GM23338 (cell line): ENCODE data around the gene NFIC. TPM values are rescaled to one million over a fixed set of nuclear protein-coding genes. Genes with fewer than 3 reads are reported as not detected.

Source experiments
- ATAC-seq: fragments of 200-7000 bp; cut with Tn5 transposase; 3 replicates; pipeline ENCODE4 v1.9.1; 2020
- DNase-seq: peaks from one replicate; pipeline ENCODE4 v3.0.0-alpha.2; 2015; ENCODE audit warnings: low spot score
- H2AFZ ChIP-seq: fragments of 200-600 bp; sonication (generic); 2 replicates; pipeline ENCODE4 v1.8.0; 2016; ENCODE audit warnings: antibody characterized with exemption, mild to moderate bottlenecking, moderate library complexity
- H3F3A ChIP-seq: fragments of 200-600 bp; sonication (generic); replicated peaks from 2 replicates; pipeline ENCODE4 v1.8.0; 2017; ENCODE audit warnings: antibody characterized with exemption, mixed run types, low read depth
- H3K27ac ChIP-seq: fragments of 200-600 bp; sonication (generic); 2 replicates; pipeline ENCODE4 v1.6.1; 2016; ENCODE audit warnings: low read depth
- H3K27me3 ChIP-seq: fragments of 200-600 bp; sonication (generic); 2 replicates; pipeline ENCODE4 v1.8.0; 2016; ENCODE audit warnings: mild to moderate bottlenecking, mixed run types, moderate library complexity; ENCODE audit not compliant: insufficient read depth
- H3K36me3 ChIP-seq: fragments of 200-600 bp; sonication (generic); 2 replicates; pipeline ENCODE4 v1.8.0; 2016; ENCODE audit warnings: mild to moderate bottlenecking; ENCODE audit not compliant: insufficient read depth
- H3K4me1 ChIP-seq: fragments of 200-600 bp; sonication (generic); 2 replicates; pipeline ENCODE4 v1.8.0; 2016; ENCODE audit warnings: mild to moderate bottlenecking, moderate library complexity; ENCODE audit not compliant: insufficient read depth
- H3K4me2 ChIP-seq: fragments of 200-600 bp; sonication (generic); 2 replicates; pipeline ENCODE4 v1.7.1; 2017; ENCODE audit warnings: mixed run types
- H3K4me3 ChIP-seq: fragments of 200-600 bp; sonication (generic); 2 replicates; pipeline ENCODE4 v1.6.1; 2016; ENCODE audit warnings: mixed run types
- H3K79me2 ChIP-seq: fragments of 200-600 bp; sonication (generic); replicated peaks from 2 replicates; pipeline ENCODE4 v1.8.0; 2017; ENCODE audit warnings: mild to moderate bottlenecking; ENCODE audit not compliant: insufficient read depth
- H3K9me2 ChIP-seq: fragments of 200-600 bp; sonication (generic); 2 replicates; pipeline ENCODE4 v1.8.0; 2017; ENCODE audit not compliant: insufficient read depth
- H4K20me1 ChIP-seq: fragments of 200-600 bp; sonication (generic); replicated peaks from 2 replicates; pipeline ENCODE4 v1.8.0; 2017; ENCODE audit warnings: mild to moderate bottlenecking; ENCODE audit not compliant: insufficient read depth
- H3K27ac Mint-ChIP-seq: 2 replicates; pipeline ENCODE4 v1.8.0; 2020; ENCODE audit warnings: inconsistent platforms, mild to moderate bottlenecking, moderate library complexity, mixed read lengths
- H3K27me3 Mint-ChIP-seq: 3 replicates; pipeline ENCODE4 v1.8.0; 2022; ENCODE audit warnings: low read depth, mild to moderate bottlenecking, moderate library complexity, mixed read lengths, inconsistent platforms; ENCODE audit not compliant: insufficient read depth, poor library complexity
- H3K36me3 Mint-ChIP-seq: 3 replicates; pipeline ENCODE4 v1.8.0; 2021; ENCODE audit warnings: low read depth, mild to moderate bottlenecking, inconsistent platforms, moderate library complexity, mixed read lengths
- H3K4me1 Mint-ChIP-seq: 3 replicates; pipeline ENCODE4 v1.8.0; 2020; ENCODE audit warnings: mild to moderate bottlenecking, inconsistent platforms, mixed read lengths
- H3K4me3 Mint-ChIP-seq: 3 replicates; pipeline ENCODE4 v1.8.0; 2021; ENCODE audit warnings: moderate library complexity, mild to moderate bottlenecking, inconsistent platforms, mixed read lengths
- H3K9me3 Mint-ChIP-seq: 3 replicates; pipeline ENCODE4 v1.8.0; 2020; ENCODE audit warnings: moderate library complexity, mild to moderate bottlenecking, inconsistent platforms, mixed read lengths
- CREB1 ChIP-seq: fragments of 250-450 bp; sonication (Bioruptor Pico); IDR thresholded peaks from 2 replicates; pipeline ENCODE4 v1.5.0; 2020; ENCODE audit warnings: low read depth, mild to moderate bottlenecking, moderate library complexity
- EZH2 ChIP-seq: fragments of 200-600 bp; sonication (generic); IDR thresholded peaks from one replicate; pipeline ENCODE4 v1.8.0; 2017; ENCODE audit warnings: antibody characterized with exemption, mild to moderate bottlenecking, low read depth; ENCODE audit not compliant: unreplicated experiment
- EZH2phosphoT487 ChIP-seq: fragments of 200-600 bp; sonication (generic); IDR thresholded peaks from one replicate; pipeline ENCODE4 v1.8.1; 2018; ENCODE audit warnings: antibody characterized with exemption; ENCODE audit not compliant: unreplicated experiment
- JUNB ChIP-seq: IDR thresholded peaks from one replicate; pipeline ENCODE4 v1.6.1; 2016; ENCODE audit warnings: antibody characterized with exemption; ENCODE audit not compliant: unreplicated experiment
- NANOG ChIP-seq: IDR thresholded peaks from 2 replicates; pipeline ENCODE4 v1.6.1; 2016; ENCODE audit warnings: antibody characterized with exemption, borderline replicate concordance
- POLR2AphosphoS5 ChIP-seq: IDR thresholded peaks from 2 replicates; pipeline ENCODE4 v1.6.1; 2016; ENCODE audit warnings: antibody characterized with exemption, low read depth
- REST ChIP-seq: IDR thresholded peaks from one replicate; pipeline ENCODE4 v1.6.1; 2018; ENCODE audit warnings: antibody characterized with exemption; ENCODE audit not compliant: unreplicated experiment
- STAT1 ChIP-seq: IDR thresholded peaks from one replicate; pipeline ENCODE4 v1.6.1; 2016; ENCODE audit warnings: antibody characterized with exemption; ENCODE audit not compliant: unreplicated experiment
- ZNF114 ChIP-seq: fragments of 250-450 bp; sonication (Bioruptor Pico); IDR thresholded peaks from 2 replicates; pipeline ENCODE4 v1.5.0; 2020; ENCODE audit warnings: mild to moderate bottlenecking, moderate library complexity
- ZNF331 ChIP-seq: fragments of 250-450 bp; sonication (Bioruptor Pico); IDR thresholded peaks from 2 replicates; pipeline ENCODE4 v1.5.0; 2020; ENCODE audit warnings: low read depth, mild to moderate bottlenecking, moderate library complexity
- polyA plus RNA-seq: library from polyadenylated mRNA; unstranded; fragments of >200 nt; fragmentation: Nextera tagmentation; extraction: Ambion mirVana; gene quantifications from 2 replicates; pipeline ENCODE4 v1.2.1, GENCODE V29; 2016
- total RNA-seq: library from RNA; depleted of rRNA; stranded (reverse); fragments of >200 nt; shearing (Covaris generic); gene quantifications from 2 replicates; pipeline ENCODE4 v1.2.3, GENCODE V29; 2014
- TF ChIP-seq, protein P1 (sequence below), 2 experiments: fragments of 200-600 bp in 1 of 2; sonication (generic) in 1 of 2; conservative IDR thresholded peaks; 2 replicates each; pipeline versions ENCODE4 v1.5.1 to v1.6.1; 2016 to 2017; ENCODE audit warnings: antibody characterized with exemption in 2 of 2, low read depth in 2 of 2, mild to moderate bottlenecking in 2 of 2, moderate library complexity in 1 of 2

Gene NFIC
- total and polyA plus RNA-seq, 2 experiments from 2014 or later: 1.3 to 5.3 TPM

- Histone ChIP-seq H3K4me1 (peaks cover 10% of the 10 kb centered on the region; the same call in 1 of the 2 replicates), H3K9me2 (no peaks in the 10 kb centered on the region), H3K79me2 (no peaks in the 10 kb centered on the region), H3K4me3 (no peak overlapping the region), H3K27me3 (no peaks in the 10 kb centered on the region), H4K20me1 (no peaks in the 10 kb centered on the region), H3K27ac (no peak overlapping the region), H3F3A (no peaks in the 10 kb centered on the region), H3K4me2 (no peak overlapping the region), H3K36me3 (no peaks in the 10 kb centered on the region), H2AFZ (no peak overlapping the region; the same call in 1 of the 2 replicates)
- Mint-ChIP-seq H3K36me3 (no peaks in the 10 kb centered on the region), H3K27me3 (peaks cover 15% of the 10 kb centered on the region), H3K4me1 (peaks cover 13% of the 10 kb centered on the region; the same call in 2 of the 3 replicates), H3K4me3 (no peak overlapping the region), H3K9me3 (no peaks in the 10 kb centered on the region; the same call in 2 of the 3 replicates), H3K27ac (no peak overlapping the region)
- DNase-seq (no peak), ATAC-seq (no peak)
- TF ChIP-seq POLR2AphosphoS5 (no peak), REST (no peak), ZNF331 (CRISPR knock-in tag) (no peak), JUNB (no peak), ZNF114 (CRISPR knock-in tag) (no peak), EZH2 (no peak), CREB1 (CRISPR knock-in tag) (no peak), STAT1 (no peak)
Observed at GRCh38 chr19:3389446-3389778, 23.0 kb downstream of the NFIC start.

DNA sequence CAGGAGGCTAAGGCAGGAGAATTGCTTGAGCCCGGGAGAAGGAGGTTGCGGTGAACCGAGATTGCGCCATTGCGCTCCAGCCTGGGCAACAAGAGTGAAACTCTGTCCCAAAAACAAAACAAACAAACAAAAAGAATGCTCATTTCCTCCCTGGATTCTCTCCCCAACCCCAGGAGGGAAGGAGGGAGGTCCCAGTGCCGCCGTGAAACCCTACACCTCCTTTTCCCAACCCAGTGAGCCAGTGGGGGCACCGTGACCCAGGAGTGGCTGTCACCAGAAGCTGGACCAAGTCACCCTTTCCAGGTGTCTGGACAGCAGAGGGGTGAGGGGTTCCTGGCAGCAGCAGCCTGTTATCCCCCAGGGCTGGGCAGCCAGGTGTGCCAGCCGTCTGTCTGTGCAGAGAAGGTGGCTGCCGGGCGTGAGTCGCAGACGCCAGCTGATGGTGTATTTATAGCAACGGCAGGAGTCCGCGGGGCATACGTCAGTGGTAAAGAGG is 23.5 kb downstream of the NFIC start:
- Histone ChIP-seq H3K4me1 (peaks cover 10% of the 10 kb centered on the region; the same call in 1 of the 2 replicates), H4K20me1 (no peaks in the 10 kb centered on the region), H3K27me3 (no peaks in the 10 kb centered on the region), H3K9me2 (no peaks in the 10 kb centered on the region), H3K27ac (no peak overlapping the region), H3K79me2 (no peaks in the 10 kb centered on the region), H3K4me3 (no peak overlapping the region), H3K36me3 (no peaks in the 10 kb centered on the region), H3F3A (no peaks in the 10 kb centered on the region), H2AFZ (peak overlapping the region; percentile 80; the same call in 1 of the 2 replicates), H3K4me2 (peak overlapping the region; percentile 57)
- no peaks in the 10 kb centered on the region for H3K36me3 Mint-ChIP-seq
- ATAC-seq (peak; percentile 77), DNase-seq (peak; percentile 62)
- H3K9me3 Mint-ChIP-seq: no peaks in the 10 kb centered on the region; the same call in 2 of the 3 replicates
- H3K4me3 Mint-ChIP-seq: no peak overlapping the region
- H3K27me3 Mint-ChIP-seq: peaks cover 13% of the 10 kb centered on the region
- H3K4me1 Mint-ChIP-seq: peaks cover 9% of the 10 kb centered on the region; the same call in 2 of the 3 replicates
- H3K27ac Mint-ChIP-seq: no peak overlapping the region
- no peak for TF ChIP-seq CREB1 (CRISPR knock-in tag)
- no peak for TF ChIP-seq STAT1
- no peak for TF ChIP-seq EZH2phosphoT487
- no peak for TF ChIP-seq REST
- TF ChIP-seq, protein P1, sequence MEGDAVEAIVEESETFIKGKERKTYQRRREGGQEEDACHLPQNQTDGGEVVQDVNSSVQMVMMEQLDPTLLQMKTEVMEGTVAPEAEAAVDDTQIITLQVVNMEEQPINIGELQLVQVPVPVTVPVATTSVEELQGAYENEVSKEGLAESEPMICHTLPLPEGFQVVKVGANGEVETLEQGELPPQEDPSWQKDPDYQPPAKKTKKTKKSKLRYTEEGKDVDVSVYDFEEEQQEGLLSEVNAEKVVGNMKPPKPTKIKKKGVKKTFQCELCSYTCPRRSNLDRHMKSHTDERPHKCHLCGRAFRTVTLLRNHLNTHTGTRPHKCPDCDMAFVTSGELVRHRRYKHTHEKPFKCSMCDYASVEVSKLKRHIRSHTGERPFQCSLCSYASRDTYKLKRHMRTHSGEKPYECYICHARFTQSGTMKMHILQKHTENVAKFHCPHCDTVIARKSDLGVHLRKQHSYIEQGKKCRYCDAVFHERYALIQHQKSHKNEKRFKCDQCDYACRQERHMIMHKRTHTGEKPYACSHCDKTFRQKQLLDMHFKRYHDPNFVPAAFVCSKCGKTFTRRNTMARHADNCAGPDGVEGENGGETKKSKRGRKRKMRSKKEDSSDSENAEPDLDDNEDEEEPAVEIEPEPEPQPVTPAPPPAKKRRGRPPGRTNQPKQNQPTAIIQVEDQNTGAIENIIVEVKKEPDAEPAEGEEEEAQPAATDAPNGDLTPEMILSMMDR (conservative IDR thresholded peaks at IDR 0.05; ENCODE audit: low read depth in 2 of 2): no peak
- TF ChIP-seq EZH2: no peak
- TF ChIP-seq NANOG: no peak
